Activated naive CD4-positive, alpha-beta T cell treated with anti-CD3 and anti-CD28 coated beads, Interleukin-2, amount 50 U/mL, for 24 hours (primary cell): ENCODE data around the gene BRIP1.
A peak's percentile ranks its signal among the peaks of the same experiment; 100 is the strongest.
"Not testable (repeated sequence)": the region's sequence is repeated elsewhere in the genome, so short reads cannot be mapped to it uniquely, and the experiment has no call there.

Experiments used
- H3K27ac Mint-ChIP-seq: one replicate; pipeline ENCODE4 v1.8.0; 2021; ENCODE audit warnings: mild to moderate bottlenecking, mixed read lengths
- H3K27me3 Mint-ChIP-seq: one replicate; pipeline ENCODE4 v1.8.0; 2021; ENCODE audit warnings: mixed read lengths
- H3K36me3 Mint-ChIP-seq: one replicate; pipeline ENCODE4 v1.8.0; 2021; ENCODE audit warnings: mixed read lengths
- H3K4me1 Mint-ChIP-seq: one replicate; pipeline ENCODE4 v1.8.0; 2021; ENCODE audit warnings: mixed read lengths
- H3K4me3 Mint-ChIP-seq: one replicate; pipeline ENCODE4 v1.8.0; 2021; ENCODE audit warnings: mild to moderate bottlenecking, mixed read lengths
- H3K9me3 Mint-ChIP-seq: one replicate; pipeline ENCODE4 v1.8.0; 2021; ENCODE audit warnings: mixed read lengths

The BRIP1 gene

DNA sequence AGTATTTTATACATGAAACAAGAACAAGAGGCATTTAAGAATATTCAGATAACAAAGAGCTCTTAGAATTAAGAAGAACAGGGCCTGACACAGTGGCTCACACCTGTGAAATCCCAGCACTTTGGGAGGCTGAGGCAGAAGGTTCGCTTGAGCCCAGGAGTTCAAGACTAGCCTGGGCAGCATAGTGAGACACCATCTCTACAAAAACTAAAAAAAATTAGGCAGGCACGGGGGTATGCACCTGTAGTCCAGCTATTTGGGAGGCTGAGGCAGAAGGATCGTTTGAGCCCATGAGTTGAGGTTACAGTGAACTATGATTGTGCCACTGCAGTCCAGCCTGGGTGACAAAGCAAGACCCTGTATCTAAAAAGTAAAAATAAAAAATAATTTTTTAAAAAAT, 12.5 kb upstream of the BRIP1 start:
- no peaks in the 10 kb centered on the region for H3K4me1 Mint-ChIP-seq
- no peak overlapping the region for H3K27ac Mint-ChIP-seq
- H3K27me3 Mint-ChIP-seq, result no peaks in the 10 kb centered on the region
- H3K9me3 Mint-ChIP-seq, result no peaks in the 10 kb centered on the region
- no peak overlapping the region for H3K4me3 Mint-ChIP-seq
- H3K36me3 Mint-ChIP-seq, result peaks cover 3% of the 10 kb centered on the region

DNA sequence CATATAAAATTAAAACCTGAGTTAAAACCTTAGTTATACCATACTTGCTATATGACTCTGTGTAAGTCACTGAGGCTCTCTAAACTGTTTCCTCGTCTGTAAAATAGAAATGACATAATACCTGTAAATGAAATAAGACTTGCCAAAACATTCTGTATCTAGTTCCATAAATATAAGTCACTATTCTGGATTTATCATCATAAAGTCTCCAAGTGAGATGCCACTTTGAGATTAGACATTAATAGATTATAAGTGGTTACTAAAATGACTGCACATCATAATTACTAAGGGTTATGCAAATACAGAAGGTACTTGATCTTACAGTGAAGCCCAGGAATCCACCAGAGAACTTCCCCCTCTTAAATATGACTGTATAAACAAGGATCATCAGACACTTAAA, 12.0 kb upstream of the BRIP1 start:
- no peaks in the 10 kb centered on the region for H3K27me3 Mint-ChIP-seq
- no peaks in the 10 kb centered on the region for H3K9me3 Mint-ChIP-seq
- no peak overlapping the region for H3K4me3 Mint-ChIP-seq
- H3K36me3 Mint-ChIP-seq, result peaks cover 5% of the 10 kb centered on the region
- no peak overlapping the region for H3K27ac Mint-ChIP-seq
- H3K4me1 Mint-ChIP-seq, result no peaks in the 10 kb centered on the region

DNA sequence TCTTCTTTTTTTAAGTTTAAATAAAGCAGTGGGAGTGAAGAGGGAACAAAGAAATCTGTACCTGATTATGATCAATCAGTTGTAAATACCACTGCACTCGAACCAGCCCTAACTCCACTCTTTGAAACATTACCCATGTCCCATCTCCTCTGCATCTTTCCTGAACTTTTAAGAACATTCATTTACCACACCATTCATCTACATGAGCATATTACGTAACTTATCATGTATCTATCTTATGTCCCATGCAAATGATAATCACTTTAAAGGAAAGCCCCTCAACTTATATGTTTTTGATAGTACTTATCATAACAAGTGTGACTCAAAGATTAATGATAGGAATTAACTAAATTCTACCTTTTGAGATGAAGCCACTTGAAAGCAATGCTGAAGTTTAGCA, 10.7 kb upstream of the BRIP1 start:
- Mint-ChIP-seq H3K27ac (no peak overlapping the region), H3K9me3 (no peaks in the 10 kb centered on the region), H3K4me3 (no peak overlapping the region), H3K27me3 (no peaks in the 10 kb centered on the region), H3K36me3 (peaks cover 5% of the 10 kb centered on the region), H3K4me1 (no peaks in the 10 kb centered on the region)

DNA sequence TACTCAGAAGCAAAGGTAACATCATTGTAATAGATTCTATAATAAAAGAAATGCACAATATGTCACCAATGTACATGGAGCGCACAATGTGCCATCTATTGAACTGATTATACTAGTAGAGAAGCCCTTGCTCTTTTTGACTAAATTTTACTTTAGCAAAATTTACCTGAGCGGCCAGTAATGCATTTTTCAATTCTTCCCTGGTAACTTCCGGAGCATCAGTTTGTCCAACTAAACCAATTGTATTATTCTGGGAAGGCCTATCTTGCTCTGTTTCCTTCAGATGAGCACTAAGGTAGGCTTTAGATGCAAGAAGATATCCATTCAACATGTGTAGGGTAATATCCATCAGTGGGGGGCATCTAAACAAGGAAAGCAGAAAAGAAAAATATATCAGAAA, 8.8 kb upstream of the BRIP1 start:
- no peak overlapping the region for H3K27ac Mint-ChIP-seq
- no peak overlapping the region for H3K4me3 Mint-ChIP-seq
- H3K4me1 Mint-ChIP-seq, result no peaks in the 10 kb centered on the region
- H3K9me3 Mint-ChIP-seq, result no peaks in the 10 kb centered on the region
- peaks cover 4% of the 10 kb centered on the region for H3K36me3 Mint-ChIP-seq
- no peaks in the 10 kb centered on the region for H3K27me3 Mint-ChIP-seq

DNA sequence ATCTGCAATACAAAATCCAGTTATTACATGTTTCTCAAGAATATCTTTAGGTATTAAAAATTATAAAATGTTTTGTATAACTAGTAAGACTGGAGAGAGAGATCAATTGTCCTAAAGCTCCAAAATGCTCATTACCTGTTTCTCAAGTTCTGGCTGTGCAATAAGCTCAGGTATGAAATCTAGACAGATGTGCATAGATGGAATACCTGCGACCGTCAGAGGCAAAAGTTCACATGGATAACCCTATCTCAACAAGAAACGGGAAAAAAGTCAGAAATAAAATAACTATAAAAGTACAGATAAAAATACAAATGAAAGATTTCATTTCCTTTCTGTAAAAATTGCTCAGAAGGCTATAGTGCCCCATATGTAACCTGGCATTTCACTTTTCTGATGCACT, 5.8 kb upstream of the BRIP1 start:
- Mint-ChIP-seq H3K4me1 (peaks cover 4% of the 10 kb centered on the region), H3K4me3 (no peak overlapping the region), H3K27ac (no peak overlapping the region), H3K27me3 (no peaks in the 10 kb centered on the region), H3K36me3 (peaks cover 2% of the 10 kb centered on the region), H3K9me3 (no peaks in the 10 kb centered on the region)

DNA sequence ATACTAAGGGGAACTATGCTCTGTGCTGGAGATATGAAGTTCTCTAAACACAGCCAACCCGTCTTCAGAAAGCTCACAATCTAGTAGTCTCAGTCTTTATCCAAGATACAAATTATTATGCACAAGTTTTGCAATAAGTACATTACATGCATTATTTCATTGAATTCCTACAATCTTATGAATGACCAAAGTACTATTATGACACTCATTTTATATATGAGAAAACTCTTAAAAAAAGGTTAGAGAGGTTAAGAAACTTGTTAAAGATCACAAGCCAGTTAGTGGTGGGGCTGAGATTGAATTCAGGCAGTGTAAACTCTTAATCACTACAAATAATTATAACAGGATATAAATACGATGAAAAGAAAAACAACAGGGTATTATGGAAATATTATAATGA, 4.7 kb upstream of the BRIP1 start:
- Mint-ChIP-seq H3K36me3 (peaks cover 2% of the 10 kb centered on the region), H3K4me3 (no peak overlapping the region), H3K4me1 (peaks cover 12% of the 10 kb centered on the region), H3K27ac (no peak overlapping the region), H3K9me3 (no peaks in the 10 kb centered on the region), H3K27me3 (no peaks in the 10 kb centered on the region)

DNA sequence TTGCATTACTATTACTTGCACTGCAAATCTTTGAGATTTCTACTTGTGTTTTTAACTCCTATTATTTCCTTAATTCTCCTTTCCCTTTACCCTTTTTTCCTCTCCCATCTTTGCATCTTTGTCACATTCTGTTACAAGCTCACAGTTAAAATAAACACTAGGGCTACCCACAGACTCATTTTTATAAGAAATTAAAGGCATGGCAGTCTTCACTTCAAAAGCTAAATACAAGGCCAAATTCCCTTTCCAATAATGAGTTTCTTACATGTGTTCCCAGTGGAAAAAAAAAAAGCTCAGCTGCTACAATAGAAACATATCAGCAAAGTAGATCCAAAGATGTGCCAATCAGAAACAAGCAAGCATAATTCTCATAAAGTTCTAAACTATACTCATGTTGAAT, 3.7 kb upstream of the BRIP1 start:
- no peak overlapping the region for H3K4me3 Mint-ChIP-seq
- no peaks in the 10 kb centered on the region for H3K27me3 Mint-ChIP-seq
- H3K9me3 Mint-ChIP-seq, result no peaks in the 10 kb centered on the region
- H3K36me3 Mint-ChIP-seq, result peaks cover 2% of the 10 kb centered on the region
- peaks cover 23% of the 10 kb centered on the region for H3K4me1 Mint-ChIP-seq
- no peak overlapping the region for H3K27ac Mint-ChIP-seq

DNA sequence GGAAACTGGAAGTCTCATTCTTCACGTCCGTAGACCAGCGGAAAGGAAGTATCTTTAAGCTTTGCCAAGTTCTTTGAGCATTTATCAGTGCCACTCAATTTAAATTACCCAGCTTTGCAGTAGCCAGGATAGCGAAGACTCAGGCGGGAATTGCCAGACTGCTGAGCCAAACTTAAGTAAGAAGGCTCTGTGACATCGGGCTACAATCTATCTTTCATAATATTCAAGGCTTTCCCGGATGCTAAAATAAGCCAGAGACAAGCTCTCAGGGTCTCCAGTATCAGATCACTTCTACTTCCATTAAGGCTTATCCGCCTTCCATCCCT, 436 bp upstream of the BRIP1 start:
- peak overlapping the region; percentile 90 for H3K27ac Mint-ChIP-seq
- H3K4me3 Mint-ChIP-seq, result peak overlapping the region; percentile 94
- H3K9me3 Mint-ChIP-seq, result no peaks in the 10 kb centered on the region

DNA sequence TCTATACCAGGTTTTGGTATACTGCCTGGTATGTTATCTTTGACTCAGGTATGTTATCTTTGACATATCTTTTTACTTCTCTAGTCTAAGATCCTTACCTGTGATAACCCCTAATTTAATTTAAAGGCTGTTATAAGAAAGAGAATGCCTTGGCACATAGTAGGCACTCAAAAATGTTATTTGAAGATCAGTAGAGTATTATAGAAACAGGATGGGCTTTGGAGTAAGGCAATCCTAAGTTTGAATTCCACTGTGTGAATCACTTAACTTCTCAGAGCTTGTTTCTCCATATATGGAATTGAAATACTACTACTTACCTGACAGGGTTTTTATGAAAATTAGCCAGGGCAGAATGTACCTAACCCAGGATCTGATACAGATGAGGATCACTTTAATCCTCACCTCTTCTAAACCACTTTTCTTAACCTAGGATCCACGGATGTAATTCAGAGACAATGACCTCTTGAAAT, 1.2 kb downstream of the BRIP1 start:
- no peaks in the 10 kb centered on the region for H3K27me3 Mint-ChIP-seq
- H3K9me3 Mint-ChIP-seq, result no peaks in the 10 kb centered on the region
- peak overlapping the region; percentile 25 for H3K27ac Mint-ChIP-seq
- no peaks in the 10 kb centered on the region for H3K36me3 Mint-ChIP-seq
- peak overlapping the region; percentile 94 for H3K4me3 Mint-ChIP-seq
- H3K4me1 Mint-ChIP-seq, result peaks cover 30% of the 10 kb centered on the region

More for the DNA sequence above, 436 bp upstream of the BRIP1 start:
- Mint-ChIP-seq H3K4me1 (peaks cover 30% of the 10 kb centered on the region), H3K27me3 (no peaks in the 10 kb centered on the region), H3K36me3 (no peaks in the 10 kb centered on the region)

DNA sequence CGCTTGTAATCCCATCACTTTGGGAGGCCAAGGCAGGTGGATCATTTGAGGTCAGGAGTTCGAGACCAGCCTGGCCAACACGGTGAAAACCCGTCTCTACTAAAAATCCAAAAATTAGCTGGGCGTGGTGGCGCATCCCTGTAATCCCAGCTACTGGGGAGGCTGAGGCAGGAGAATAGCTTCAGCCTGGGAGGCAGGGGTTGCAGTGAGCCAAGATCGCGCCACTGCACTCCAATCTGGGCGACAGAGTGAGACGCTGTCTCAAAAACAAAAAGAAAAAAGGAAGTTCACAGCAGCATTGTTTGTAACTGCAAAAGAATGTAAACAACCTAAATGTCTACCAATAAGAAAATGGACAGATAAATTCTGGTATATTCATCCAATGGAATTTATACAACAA, 2.9 kb downstream of the BRIP1 start:
- H3K4me1 Mint-ChIP-seq, result peaks cover 30% of the 10 kb centered on the region
- H3K27me3 Mint-ChIP-seq, H3K4me3 Mint-ChIP-seq, H3K9me3 Mint-ChIP-seq, H3K27ac Mint-ChIP-seq, H3K36me3 Mint-ChIP-seq: not testable (repeated sequence)

DNA sequence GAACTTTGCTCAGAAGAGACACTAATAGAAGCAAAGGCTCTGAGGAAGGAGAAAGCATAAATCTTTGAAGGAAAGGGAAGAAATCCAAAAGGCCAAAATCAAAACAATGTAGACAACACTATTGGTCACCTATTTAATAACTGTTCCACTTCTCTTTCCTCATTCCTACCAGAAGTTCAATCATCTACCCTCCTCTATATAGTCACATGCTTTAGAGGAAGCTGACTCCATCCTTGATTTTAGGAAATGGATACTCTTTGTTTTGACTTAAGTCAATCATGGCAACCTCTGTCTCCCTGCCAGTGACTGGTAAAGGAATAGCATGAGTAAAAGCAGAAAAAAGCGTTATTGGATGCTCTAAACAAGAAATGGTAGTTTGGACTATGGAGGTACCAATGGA, 7.3 kb downstream of the BRIP1 start:
- Mint-ChIP-seq H3K4me3 (no peak overlapping the region), H3K4me1 (no peaks in the 10 kb centered on the region), H3K9me3 (no peaks in the 10 kb centered on the region), H3K36me3 (peaks cover 2% of the 10 kb centered on the region), H3K27ac (no peak overlapping the region), H3K27me3 (no peaks in the 10 kb centered on the region)

DNA sequence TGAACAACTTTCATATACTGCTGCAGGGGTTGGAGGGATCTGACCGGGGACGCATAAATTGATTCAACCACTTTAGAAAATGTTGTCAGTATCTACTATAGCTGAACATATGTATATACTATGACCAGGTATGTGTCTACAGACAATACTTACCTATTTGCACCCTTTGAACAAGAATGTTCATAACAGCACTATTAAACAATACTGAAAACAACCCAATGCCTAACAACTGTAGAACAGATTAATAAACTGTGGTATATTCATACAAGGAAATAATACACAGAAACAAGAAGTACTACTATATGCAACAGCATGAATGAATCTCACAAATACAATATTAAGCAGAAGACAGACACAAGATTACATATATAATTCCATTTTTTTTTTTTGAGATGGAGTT, 10.5 kb downstream of the BRIP1 start:
- Mint-ChIP-seq H3K36me3 (peaks cover 2% of the 10 kb centered on the region), H3K27me3 (no peaks in the 10 kb centered on the region), H3K4me1 (no peaks in the 10 kb centered on the region), H3K27ac (no peak overlapping the region), H3K9me3 (no peaks in the 10 kb centered on the region), H3K4me3 (no peak overlapping the region)

DNA sequence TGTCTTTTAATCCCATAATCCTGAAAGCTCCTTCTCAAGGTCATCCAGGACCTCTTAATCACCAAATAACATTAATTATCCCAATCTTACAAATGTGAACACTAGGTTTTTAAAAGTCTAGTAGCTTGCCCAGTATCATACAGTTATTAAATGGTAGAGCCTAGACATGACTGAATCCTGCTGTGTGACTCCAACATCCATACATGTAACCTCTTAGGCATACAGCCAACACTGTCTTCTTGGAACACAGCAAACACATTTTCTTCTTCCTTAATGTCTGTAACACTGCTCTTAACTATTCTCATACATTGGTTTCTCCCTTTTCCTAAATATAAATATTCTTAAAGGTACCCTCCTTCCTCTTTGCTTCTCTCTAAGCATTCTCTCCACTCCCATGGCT, 13.7 kb downstream of the BRIP1 start:
- Mint-ChIP-seq H3K9me3 (no peaks in the 10 kb centered on the region), H3K4me3 (no peak overlapping the region), H3K27me3 (no peaks in the 10 kb centered on the region), H3K36me3 (peaks cover 5% of the 10 kb centered on the region), H3K27ac (no peak overlapping the region), H3K4me1 (no peaks in the 10 kb centered on the region)

DNA sequence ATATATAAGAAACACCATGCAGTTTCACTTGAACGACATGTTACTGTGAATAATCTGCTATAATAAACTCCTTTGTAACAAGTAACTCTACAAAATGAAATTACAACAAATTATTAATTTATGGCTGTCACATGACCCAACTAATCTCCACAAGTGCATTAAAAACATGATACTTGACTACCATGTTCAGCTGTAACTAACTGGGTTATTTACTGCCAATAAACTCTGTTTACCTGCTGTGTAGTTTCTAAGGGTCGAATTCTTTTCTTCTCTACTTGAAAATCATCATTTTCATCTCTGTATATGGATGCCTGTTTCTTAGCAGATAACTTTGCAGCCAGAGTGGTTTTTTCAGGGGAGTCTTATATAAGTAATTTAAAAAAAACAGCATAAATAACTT, 14.4 kb downstream of the BRIP1 start:
- Mint-ChIP-seq H3K4me3 (no peak overlapping the region), H3K27ac (no peak overlapping the region), H3K4me1 (no peaks in the 10 kb centered on the region), H3K36me3 (peaks cover 6% of the 10 kb centered on the region), H3K9me3 (no peaks in the 10 kb centered on the region), H3K27me3 (no peaks in the 10 kb centered on the region)

DNA sequence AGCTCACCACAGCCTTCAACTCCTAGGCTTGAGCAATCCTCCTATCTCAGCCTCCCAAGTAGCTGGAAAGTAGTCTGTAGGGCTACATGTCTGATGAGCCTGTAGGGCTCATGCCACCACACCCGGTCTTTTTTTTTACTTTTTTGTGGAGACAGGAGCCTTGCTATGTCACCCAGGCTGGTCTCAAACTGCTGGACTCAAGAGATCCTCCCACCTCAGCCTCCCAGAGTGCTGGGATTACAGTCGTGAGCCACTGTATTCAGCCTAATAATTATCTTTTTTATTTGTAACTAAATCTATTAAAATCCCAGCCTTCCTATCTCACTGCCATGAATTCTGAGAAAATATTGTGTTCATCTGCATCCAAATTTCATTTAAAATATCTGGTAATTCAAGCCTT, 15.1 kb downstream of the BRIP1 start:
- H3K4me3 Mint-ChIP-seq, result no peak overlapping the region
- no peaks in the 10 kb centered on the region for H3K4me1 Mint-ChIP-seq
- no peaks in the 10 kb centered on the region for H3K9me3 Mint-ChIP-seq
- H3K36me3 Mint-ChIP-seq, result peaks cover 7% of the 10 kb centered on the region
- no peak overlapping the region for H3K27ac Mint-ChIP-seq
- H3K27me3 Mint-ChIP-seq, result no peaks in the 10 kb centered on the region

DNA sequence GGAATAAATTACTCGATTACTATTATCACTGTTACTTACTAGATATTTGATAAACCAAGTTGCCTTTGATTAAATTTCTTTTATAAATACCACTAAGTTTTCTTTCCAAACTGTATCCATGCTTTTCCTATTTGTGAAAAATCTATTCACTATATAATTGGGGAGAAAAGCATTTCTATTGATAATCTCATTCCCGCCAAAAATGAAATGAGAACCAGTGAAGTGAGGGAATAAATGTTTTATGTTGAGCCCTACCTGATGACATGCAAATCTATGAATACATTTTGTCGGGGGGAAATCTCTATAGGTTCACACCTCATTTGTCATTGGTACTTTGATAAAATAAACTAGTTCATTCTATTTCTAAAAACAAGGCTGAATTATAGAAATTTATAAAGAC, 15.7 kb downstream of the BRIP1 start:
- Mint-ChIP-seq H3K36me3 (peaks cover 9% of the 10 kb centered on the region), H3K27me3 (no peaks in the 10 kb centered on the region), H3K4me1 (no peaks in the 10 kb centered on the region), H3K27ac (no peak overlapping the region), H3K4me3 (no peak overlapping the region), H3K9me3 (no peaks in the 10 kb centered on the region)

DNA sequence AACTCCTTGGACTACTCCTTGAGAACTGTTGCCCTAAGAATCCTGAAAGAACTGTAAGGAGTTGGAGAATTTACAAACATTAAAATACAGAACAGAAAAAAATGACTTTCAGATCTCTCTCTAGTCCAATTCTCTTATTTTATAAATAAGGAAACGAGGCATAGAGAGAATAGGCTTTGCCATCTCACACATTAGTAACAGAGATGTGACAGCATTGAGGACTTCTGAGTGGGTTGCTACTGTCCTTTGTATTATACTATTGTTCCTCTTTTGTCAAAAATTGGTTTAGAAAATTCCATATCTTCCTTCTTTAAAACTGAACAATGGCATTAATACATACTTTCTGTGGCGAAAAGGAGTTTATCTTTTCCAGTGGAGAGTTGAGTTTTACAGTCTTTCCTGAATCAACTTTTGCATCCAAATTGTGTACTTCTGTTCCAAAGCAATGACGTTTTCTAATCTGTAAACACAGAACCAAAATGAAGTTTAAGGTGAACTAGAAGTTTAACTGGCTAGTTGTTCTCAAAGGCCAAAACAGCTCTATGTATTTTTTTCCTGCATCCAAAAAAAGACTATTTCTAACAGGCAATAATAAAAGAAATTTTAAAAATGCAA, 16.5 kb downstream of the BRIP1 start:
- no peak overlapping the region for H3K4me3 Mint-ChIP-seq

More for the DNA sequence above, 16.5 kb downstream of the BRIP1 start:
- Mint-ChIP-seq H3K27ac (no peak overlapping the region), H3K36me3 (peaks cover 9% of the 10 kb centered on the region), H3K27me3 (no peaks in the 10 kb centered on the region), H3K9me3 (no peaks in the 10 kb centered on the region), H3K4me1 (no peaks in the 10 kb centered on the region)
